ENCODE measurements around the gene ALOX5AP. TPM values are rescaled to one million over a fixed set of nuclear protein-coding genes. Genes with fewer than 3 reads are reported as not detected.

Gene ALOX5AP
- total and polyA plus RNA-seq, 7 donors, result 11.6 to 65.0 (median 23.9) TPM

- Histone ChIP-seq H3K27me3 (no peaks in the 10 kb centered on the region), H3K36me3 (no peaks in the 10 kb centered on the region), H3K27ac (peak overlapping the region in 2 of 4 donors; percentile 20 to 50), H3K4me1 (peaks cover 0 to 34% (median 18%) of the 10 kb centered on the region in 4 donors), H3K9me3 (no peaks in the 10 kb centered on the region), H3K4me3 (no peak overlapping the region)
- 79 to 81% methylated on average over 12 of the region's 12 CpGs for WGBS, 2 donors
- intact Hi-C loops (cut with DNase I), result loop anchor here (5.0 kb wide), 1 partner anchor 112 kb away; no protein-coding TSS in a partner anchor
- TF ChIP-seq POLR2A (IDR thresholded peaks at IDR 0.05), result no peak
- TF ChIP-seq POLR2AphosphoS5 (IDR thresholded peaks at IDR 0.05), result no peak
- no peak for TF ChIP-seq EP300 (IDR thresholded peaks at IDR 0.05)
- TF ChIP-seq CTCF (IDR thresholded peaks at IDR 0.05), result no peak
- DNase-seq, result peak; percentile 62
Measured at GRCh38 chr13:30799356-30799824, 64.0 kb downstream of the ALOX5AP start.

GRCh38 chr13:30800107-30800506 lies 64.8 kb downstream of the ALOX5AP start:
- TF ChIP-seq CTCF (IDR thresholded peaks at IDR 0.05), result no peak
- no peak for TF ChIP-seq POLR2AphosphoS5 (IDR thresholded peaks at IDR 0.05)
- TF ChIP-seq EP300 (IDR thresholded peaks at IDR 0.05), result no peak
- no peak for TF ChIP-seq POLR2A (IDR thresholded peaks at IDR 0.05)

GRCh38 chr13:30802501-30802900 lies 67.2 kb downstream of the ALOX5AP start:
- peak; percentile 61 for DNase-seq
- peaks cover 0 to 30% (median 13%) of the 10 kb centered on the region in 4 donors for H3K4me1 ChIP-seq
- intact Hi-C loops (cut with DNase I), result loop anchor here (2.0 to 10.0 kb wide), 7 partner anchors 65 to 1208 kb away; partner anchors contain the start of genes SLC7A1 and USPL1
- no peak for TF ChIP-seq EP300 (IDR thresholded peaks at IDR 0.05)
- no peak for TF ChIP-seq POLR2A (IDR thresholded peaks at IDR 0.05)
- no peak for TF ChIP-seq CTCF (IDR thresholded peaks at IDR 0.05)
- 67 to 72% methylated on average over 5 of the region's 5 CpGs for WGBS, 2 donors
- H3K27ac ChIP-seq, result peak overlapping the region in 3 of 4 donors; percentile 36 to 76 (median 65)
- H3K4me3 ChIP-seq, result peak overlapping the region in 3 of 4 donors; percentile 17 to 50 (median 50)
- H3K9me3 ChIP-seq, result no peaks in the 10 kb centered on the region
- H3K27me3 ChIP-seq, result no peaks in the 10 kb centered on the region
- no peaks in the 10 kb centered on the region for H3K36me3 ChIP-seq

More at GRCh38 chr13:30800107-30800506, 64.8 kb downstream of the ALOX5AP start:
- H3K4me3 ChIP-seq, result no peak overlapping the region
- 56 to 88% methylated on average over 2 of the region's 2 CpGs for WGBS, 2 donors
- no peaks in the 10 kb centered on the region for H3K9me3 ChIP-seq
- intact Hi-C loops (cut with DNase I), result loop anchor here (5.0 to 10.0 kb wide), 4 partner anchors 67 to 1205 kb away; partner anchors contain the start of gene SLC7A1
- peak overlapping the region in 2 of 4 donors; percentile 20 to 50 for H3K27ac ChIP-seq
- H3K27me3 ChIP-seq, result no peaks in the 10 kb centered on the region
- no peak for DNase-seq
- peaks cover 0 to 39% (median 20%) of the 10 kb centered on the region in 4 donors for H3K4me1 ChIP-seq
- H3K36me3 ChIP-seq, result no peaks in the 10 kb centered on the region

GRCh38 chr13:30802953-30803478 lies 67.7 kb downstream of the ALOX5AP start:
- peak; percentile 93 for DNase-seq
- H3K36me3 ChIP-seq, result no peaks in the 10 kb centered on the region
- peak overlapping the region; percentile 17 to 50 (median 46) for H3K4me3 ChIP-seq
- peaks cover 0 to 30% (median 13%) of the 10 kb centered on the region in 4 donors for H3K4me1 ChIP-seq
- no peaks in the 10 kb centered on the region for H3K9me3 ChIP-seq
- peak overlapping the region; percentile 36 to 76 (median 64) for H3K27ac ChIP-seq
- WGBS, 2 donors, result 14 to 20% methylated on average over 32 of the region's 32 CpGs
- no peaks in the 10 kb centered on the region for H3K27me3 ChIP-seq
- TF ChIP-seq POLR2A (IDR thresholded peaks at IDR 0.05) (no peak), POLR2AphosphoS5 (IDR thresholded peaks at IDR 0.05) (peak in 3 of 4 donors; percentile 32 to 60 (median 54)), CTCF (IDR thresholded peaks at IDR 0.05) (peak; percentile 87 to 94 (median 91)), EP300 (IDR thresholded peaks at IDR 0.05) (peak in 1 of 4 donors; percentile 3)
- intact Hi-C loops (cut with DNase I), result loop anchor here (2.0 to 10.0 kb wide), 7 partner anchors 64 to 1208 kb away; partner anchors contain the start of genes SLC7A1 and USPL1

Measured in sigmoid colon (tissue), 7 donors.